ENCODE data around the gene AGTPBP1.

- TF ChIP-seq FOXA1 (IDR thresholded peaks at IDR 0.05; ENCODE audit: borderline replicate concordance) (no peak), CBX5 (IDR thresholded peaks at IDR 0.05; ENCODE audit: borderline replicate concordance, low read depth) (no peak)
Observed at GRCh38 chr9:85726737-85727136, 15.0 kb downstream of the AGTPBP1 start.

All from K562 (cell line).